ENCODE results near the gene ADAM11. TPM values are rescaled to one million over a fixed set of nuclear protein-coding genes. Genes with fewer than 3 reads are reported as not detected.

ADAM11 gene
- total and polyA plus RNA-seq, 9 of the 15 experiments (the other 6 are each of a cell fraction or from before 2014, with no cell fraction given) = 0.01 to 0.31 (median 0.14) TPM; not detected in 2

- Histone ChIP-seq H3K36me3 (ENCODE audit: control insufficient read depth, insufficient read depth, low read length) (peaks cover 49% of the 10 kb centered on the region; the same call in 2 of the 3 replicates), H3K9me1 (ENCODE audit: control insufficient read depth, insufficient read depth, low read length) (peaks cover 3% of the 10 kb centered on the region), H3K9ac (ENCODE audit: insufficient read depth in 1 of 2, low read depth in 2 of 2, low read length in 2 of 2) (no peak overlapping the region), H2AFZ (ENCODE audit: low read depth, low read length) (no peak overlapping the region), H3K27me3 (ENCODE audit: control insufficient read depth in 2 of 2, insufficient read depth in 2 of 2, low read length in 2 of 2) (no peaks in the 10 kb centered on the region), H3K4me3 (no peak overlapping the region), H3K27ac (ENCODE audit: extremely low read depth, low read depth, low read length) (no peak overlapping the region), H3K4me1 (replicated peaks in 1 of 2; ENCODE audit: control insufficient read depth in 2 of 2, insufficient read depth in 2 of 2, low read length in 2 of 2) (no peaks in the 10 kb centered on the region), H3K79me2 (ENCODE audit: control insufficient read depth, insufficient read depth, low read length) (no peaks in the 10 kb centered on the region), H4K20me1 (replicated peaks; ENCODE audit: control insufficient read depth, insufficient read depth, low read length) (no peaks in the 10 kb centered on the region), H3K4me2 (ENCODE audit: insufficient read depth, low read length) (no peak overlapping the region), H3K9me3 (replicated peaks; ENCODE audit: control insufficient read depth, insufficient read depth, low read depth, low read length) (no peaks in the 10 kb centered on the region)
- intact Hi-C loops (cut with micrococcal nuclease) = no loop called here
- CTCF ChIA-PET (ENCODE audit: low intra/inter-chr PET ratio) = no interaction called here
- in situ Hi-C loops (cut with MboI) = no loop called here
- DNase-seq (ENCODE audit: extremely low read depth in 1 of 4, low spot score in 3 of 4) (no peak), ATAC-seq (no peak), FAIRE-seq (no peak)
- 83% methylated on average over 12 of the region's 12 CpGs for WGBS (ENCODE audit: insufficient coverage, low coverage, missing lambda C conversion rate)
- no TSS peak for BruUV-seq (replicated peaks)
- POLR2A ChIA-PET = interaction anchor here (1.0 to 1.6 kb wide), 4 partner anchors 10 to 27 kb away, joined by 3 to 5 read pairs (median 4); no protein-coding TSS in a partner anchor
- TF ChIP-seq ZKSCAN8 (CRISPR knock-in tag; IDR thresholded peaks at IDR 0.05) (no peak), ATF7 (IDR thresholded peaks at IDR 0.05) (no peak), ZNF609 (CRISPR knock-in tag; IDR thresholded peaks at IDR 0.05; ENCODE audit: borderline replicate concordance) (no peak), ETV5 (CRISPR knock-in tag; IDR thresholded peaks at IDR 0.05; ENCODE audit: low read depth) (no peak), POLR2A (conservative IDR thresholded peaks at IDR 0.05) (no peak), RBBP5 (IDR thresholded peaks at IDR 0.05; ENCODE audit: borderline replicate concordance, insufficient read depth, low read length, poor library complexity, severe bottlenecking) (no peak), ZSCAN29 (IDR thresholded peaks at IDR 0.05) (no peak), MITF (IDR thresholded peaks at IDR 0.05) (no peak), EZH2 (IDR thresholded peaks at IDR 0.05; ENCODE audit: borderline replicate concordance, low read depth, low read length) (no peak), SNAPC5 (CRISPR knock-in tag; IDR thresholded peaks at IDR 0.05) (no peak), TFAP4 (CRISPR knock-in tag; IDR thresholded peaks at IDR 0.05; ENCODE audit: borderline replicate concordance) (no peak), MTA2 (IDR thresholded peaks at IDR 0.05; ENCODE audit: low read depth) (no peak), ZNF174 (CRISPR knock-in tag; IDR thresholded peaks at IDR 0.05) (no peak), ZNF507 (tag; conservative IDR thresholded peaks at IDR 0.05) (no peak), HDAC8 (tag; IDR thresholded peaks at IDR 0.05) (no peak), SMAD2 (IDR thresholded peaks at IDR 0.05; ENCODE audit: low read depth, low read length) (no peak), SNIP1 (IDR thresholded peaks at IDR 0.05; ENCODE audit: low read depth) (no peak)
Observed at GRCh38 chr17:44736551-44737240, 22.1 kb upstream of the ADAM11 start.
